Mononuclear cell (primary cell): Measurements from ENCODE around the gene RAI14. TPM values are rescaled to one million over a fixed set of nuclear protein-coding genes. Genes with fewer than 3 reads are reported as not detected.
"Not testable (repeated sequence)": the region's sequence is repeated elsewhere in the genome, so short reads cannot be mapped to it uniquely, and the experiment has no call there.

ENCODE experiments used
- H3K27me3 ChIP-seq: 2 replicates; pipeline ENCODE4 v1.6.0; 2011; ENCODE audit warnings: low read length, control low read depth; ENCODE audit not compliant: insufficient read depth
- H3K4me1 ChIP-seq: 2 replicates; pipeline ENCODE4 v1.5.1; 2011; ENCODE audit warnings: mild to moderate bottlenecking, low read length, control low read depth; ENCODE audit not compliant: insufficient read depth
- H3K4me3 ChIP-seq: 2 replicates; pipeline ENCODE4 v1.5.1; 2011; ENCODE audit warnings: mild to moderate bottlenecking, low read length, moderate library complexity
- H3K9me3 ChIP-seq: 2 replicates; pipeline ENCODE4 v1.5.1; 2011; ENCODE audit warnings: low read depth, mild to moderate bottlenecking, control low read depth, low read length
- total RNA-seq: library from RNA; depleted of rRNA; stranded (reverse); fragments of >200 nt; gene quantifications from one replicate; pipeline ENCODE4 v1.2.3, GENCODE V29; 2012

RAI14 gene
- total RNA-seq, 1 donor = 0.63 TPM

GRCh38 chr5:34697308-34698108 is 41.4 kb downstream of the RAI14 start:
- Histone ChIP-seq H3K9me3 (no peaks in the 10 kb centered on the region), H3K4me3 (no peak overlapping the region), H3K27me3 (no peaks in the 10 kb centered on the region), H3K4me1 (no peaks in the 10 kb centered on the region)

GRCh38 chr5:34698109-34698419 is 41.9 kb downstream of the RAI14 start:
- Histone ChIP-seq H3K9me3 (no peaks in the 10 kb centered on the region), H3K4me3 (no peak overlapping the region), H3K4me1 (no peaks in the 10 kb centered on the region), H3K27me3 (no peaks in the 10 kb centered on the region)

GRCh38 chr5:34698754-34699153 is 42.6 kb downstream of the RAI14 start:
- Histone ChIP-seq H3K4me1 (no peaks in the 10 kb centered on the region), H3K9me3 (no peaks in the 10 kb centered on the region), H3K27me3 (no peaks in the 10 kb centered on the region), H3K4me3 (no peak overlapping the region)

- H3K27me3 ChIP-seq = no peaks in the 10 kb centered on the region
- no peak overlapping the region for H3K4me3 ChIP-seq
- H3K9me3 ChIP-seq = no peaks in the 10 kb centered on the region
- no peaks in the 10 kb centered on the region for H3K4me1 ChIP-seq
These were observed 43.3 kb downstream of the RAI14 start for GRCh38 chr5:34699155-34700077.

GRCh38 chr5:34700078-34700452 is 43.9 kb downstream of the RAI14 start:
- H3K4me3 ChIP-seq = no peak overlapping the region
- H3K27me3 ChIP-seq = no peaks in the 10 kb centered on the region
- H3K4me1 ChIP-seq = no peaks in the 10 kb centered on the region
- no peaks in the 10 kb centered on the region for H3K9me3 ChIP-seq

- not testable (repeated sequence) for H3K4me3 ChIP-seq, H3K27me3 ChIP-seq, H3K4me1 ChIP-seq, H3K9me3 ChIP-seq
These were observed 45.3 kb downstream of the RAI14 start for GRCh38 chr5:34701442-34701841.

GRCh38 chr5:34703767-34704713 is 47.9 kb downstream of the RAI14 start:
- H3K9me3 ChIP-seq = no peaks in the 10 kb centered on the region
- H3K4me1 ChIP-seq = no peaks in the 10 kb centered on the region
- no peak overlapping the region for H3K4me3 ChIP-seq
- H3K27me3 ChIP-seq = no peaks in the 10 kb centered on the region

- H3K4me1 ChIP-seq = no peaks in the 10 kb centered on the region
- H3K27me3 ChIP-seq = no peaks in the 10 kb centered on the region
- H3K4me3 ChIP-seq = no peak overlapping the region
- H3K9me3 ChIP-seq = no peaks in the 10 kb centered on the region
These were observed 50.0 kb downstream of the RAI14 start for GRCh38 chr5:34706084-34706483.

GRCh38 chr5:34707451-34708107 is 51.5 kb downstream of the RAI14 start:
- H3K4me3 ChIP-seq = no peak overlapping the region

GRCh38 chr5:34708777-34709176 is 52.6 kb downstream of the RAI14 start:
- H3K4me1 ChIP-seq = no peaks in the 10 kb centered on the region

More at GRCh38 chr5:34707451-34708107, 51.5 kb downstream of the RAI14 start:
- H3K4me1 ChIP-seq = no peaks in the 10 kb centered on the region
- H3K9me3 ChIP-seq = no peaks in the 10 kb centered on the region
- H3K27me3 ChIP-seq = no peaks in the 10 kb centered on the region

GRCh38 chr5:34709861-34710673 is 53.9 kb downstream of the RAI14 start:
- Histone ChIP-seq H3K4me1 (no peaks in the 10 kb centered on the region), H3K9me3 (no peaks in the 10 kb centered on the region), H3K4me3 (no peak overlapping the region), H3K27me3 (no peaks in the 10 kb centered on the region)

More at GRCh38 chr5:34708777-34709176, 52.6 kb downstream of the RAI14 start:
- H3K9me3 ChIP-seq = no peaks in the 10 kb centered on the region
- H3K4me3 ChIP-seq = no peak overlapping the region
- H3K27me3 ChIP-seq = no peaks in the 10 kb centered on the region

GRCh38 chr5:34712565-34712964 is 56.4 kb downstream of the RAI14 start:
- H3K9me3 ChIP-seq = no peaks in the 10 kb centered on the region
- H3K27me3 ChIP-seq = no peaks in the 10 kb centered on the region
- H3K4me1 ChIP-seq = no peaks in the 10 kb centered on the region
- no peak overlapping the region for H3K4me3 ChIP-seq

- Histone ChIP-seq H3K27me3 (no peaks in the 10 kb centered on the region), H3K9me3 (no peaks in the 10 kb centered on the region), H3K4me3 (no peak overlapping the region), H3K4me1 (no peaks in the 10 kb centered on the region)
These were observed 59.6 kb downstream of the RAI14 start for GRCh38 chr5:34715711-34716110.

GRCh38 chr5:34716986-34717385 is 60.9 kb downstream of the RAI14 start:
- Histone ChIP-seq H3K4me1 (no peaks in the 10 kb centered on the region), H3K27me3 (no peaks in the 10 kb centered on the region), H3K4me3 (no peak overlapping the region), H3K9me3 (no peaks in the 10 kb centered on the region)
